OCI-LY1 (cell line): Measurements from ENCODE around the gene BMP7.
"Not testable (repeated sequence)": the region's sequence is repeated elsewhere in the genome, so short reads cannot be mapped to it uniquely, and the experiment has no call there.

Source experiments
- H2AFZ ChIP-seq: fragments of 200-600 bp; sonication (generic), shearing (Covaris generic); 2 replicates; pipeline ENCODE4 v1.6.0; 2014; ENCODE audit warnings: antibody characterized with exemption, mild to moderate bottlenecking, low read length
- H3F3A ChIP-seq: fragments of 200-600 bp; sonication (generic), shearing (Covaris generic); 2 replicates; pipeline ENCODE4 v1.6.0; 2014; ENCODE audit warnings: mild to moderate bottlenecking, antibody characterized with exemption, low read length, moderate library complexity; ENCODE audit not compliant: insufficient read depth
- H3K27ac ChIP-seq: fragments of 200-600 bp; sonication (generic); 2 replicates; pipeline ENCODE4 v1.5.1; 2014; ENCODE audit warnings: low read length, mixed run types, mild to moderate bottlenecking, low read depth; ENCODE audit not compliant: poor library complexity, severe bottlenecking
- H3K27me3 ChIP-seq: fragments of 200-600 bp; sonication (generic); 2 replicates; pipeline ENCODE4 v1.6.0; 2014; ENCODE audit warnings: antibody characterized with exemption, mild to moderate bottlenecking, low read length, moderate library complexity; ENCODE audit not compliant: insufficient read depth
- H3K36me3 ChIP-seq: fragments of 200-600 bp; sonication (generic); 2 replicates; pipeline ENCODE4 v1.6.1; 2014; ENCODE audit warnings: mild to moderate bottlenecking, antibody characterized with exemption, low read length, moderate library complexity, mixed read lengths; ENCODE audit not compliant: insufficient read depth
- H3K4me1 ChIP-seq: fragments of 200-600 bp; sonication (generic); 2 replicates; pipeline ENCODE4 v1.5.1; 2014; ENCODE audit warnings: mild to moderate bottlenecking, low read length, moderate library complexity; ENCODE audit not compliant: insufficient read depth, severe bottlenecking
- H3K4me2 ChIP-seq: fragments of 200-600 bp; sonication (generic), shearing (Covaris generic); 2 replicates; pipeline ENCODE4 v1.6.1; 2014; ENCODE audit warnings: low read length
- H3K4me3 ChIP-seq: fragments of 200-600 bp; sonication (generic); 2 replicates; pipeline ENCODE4 v1.5.1; 2014; ENCODE audit warnings: low read length, low read depth, mild to moderate bottlenecking, mixed read lengths; ENCODE audit not compliant: poor library complexity, severe bottlenecking
- H3K79me2 ChIP-seq: fragments of 200-600 bp; shearing (Covaris generic); 2 replicates; pipeline ENCODE4 v1.6.1; 2016; ENCODE audit warnings: mixed run types, low read length, mixed read lengths; ENCODE audit not compliant: insufficient read depth
- H3K9ac ChIP-seq: fragments of 200-600 bp; sonication (generic), shearing (Covaris generic); 2 replicates; pipeline ENCODE4 v1.6.1; 2014; ENCODE audit warnings: mild to moderate bottlenecking, low read length, mixed read lengths
- H3K9me2 ChIP-seq: fragments of 200-600 bp; sonication (generic), shearing (Covaris generic); 2 replicates; pipeline ENCODE4 v1.6.1; 2014; ENCODE audit warnings: low read depth, mild to moderate bottlenecking, low read length, mixed read lengths
- H3K9me3 ChIP-seq: fragments of 200-600 bp; shearing (Covaris generic); 2 replicates; pipeline ENCODE4 v1.6.1; 2014; ENCODE audit warnings: low read length, mixed read lengths
- H4K20me1 ChIP-seq: fragments of 200-600 bp; sonication (generic), shearing (Covaris generic); 2 replicates; pipeline ENCODE4 v1.6.0; 2016; ENCODE audit warnings: mild to moderate bottlenecking, low read length; ENCODE audit not compliant: insufficient read depth
- EZH2 ChIP-seq: fragments of 200-600 bp; sonication (generic), shearing (Covaris generic); IDR thresholded peaks from 2 replicates; pipeline ENCODE4 v1.8.0; 2017; ENCODE audit warnings: borderline replicate concordance, mixed run types, mild to moderate bottlenecking, antibody characterized with exemption, low read length, moderate library complexity, mixed read lengths
- TF ChIP-seq, protein P1 (sequence below): fragments of 200-600 bp; sonication (generic), shearing (Covaris generic); IDR thresholded peaks from 2 replicates; pipeline ENCODE4 v1.5.1; 2017; ENCODE audit warnings: mild to moderate bottlenecking, antibody characterized with exemption, low read length, moderate library complexity, mixed read lengths

The BMP7 gene

DNA sequence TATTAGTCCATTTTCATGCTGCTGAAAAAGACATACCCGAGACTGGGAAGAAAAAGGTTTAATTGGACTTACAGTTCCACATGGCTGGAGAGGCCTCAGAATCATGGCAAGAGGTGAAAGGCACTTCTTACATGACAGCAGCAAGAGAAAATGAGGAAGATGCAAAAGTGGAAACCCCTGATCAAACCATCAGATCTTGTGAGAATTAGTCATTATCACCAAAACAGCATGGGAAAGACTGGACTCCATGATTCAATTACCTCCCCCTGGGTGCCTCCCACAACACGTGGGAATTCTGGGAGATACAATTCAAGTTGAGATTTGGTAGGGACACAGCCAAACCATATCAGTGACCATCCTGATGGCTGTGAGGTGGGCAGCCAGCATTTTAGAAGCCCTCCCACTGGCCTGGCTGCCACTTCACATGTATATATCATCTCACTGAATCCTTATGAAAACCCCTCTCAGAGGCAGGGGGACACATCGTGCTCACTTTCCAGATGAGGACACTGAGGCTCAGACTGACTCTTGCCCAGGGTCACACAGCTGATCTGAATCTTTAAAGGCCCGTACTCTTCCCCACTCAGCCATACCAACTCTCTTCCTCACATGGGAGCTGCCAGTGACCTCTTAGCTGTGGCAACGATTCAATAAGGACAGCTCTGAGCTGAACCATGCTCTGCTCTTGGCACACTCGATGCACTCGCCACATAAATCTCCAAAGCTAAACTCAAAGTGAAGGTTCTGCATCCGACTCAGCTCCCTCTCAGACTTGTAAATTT is 25.7 kb downstream of the BMP7 start:
- Histone ChIP-seq H3K9me3 (peaks cover 5% of the 10 kb centered on the region; the same call in 1 of the 2 replicates), H3K36me3 (peaks cover 97% of the 10 kb centered on the region), H3K4me3 (no peak overlapping the region), H3K9me2 (no peaks in the 10 kb centered on the region), H3K27me3 (no peaks in the 10 kb centered on the region), H3K27ac (peak overlapping the region; percentile 32), H3K9ac (no peak overlapping the region), H3F3A (no peaks in the 10 kb centered on the region), H2AFZ (no peak overlapping the region), H4K20me1 (peaks cover 3% of the 10 kb centered on the region; the same call in 1 of the 2 replicates), H3K4me2 (no peak overlapping the region), H3K4me1 (peaks cover 58% of the 10 kb centered on the region), H3K79me2 (peaks cover 100% of the 10 kb centered on the region)
- TF ChIP-seq EZH2: no peak
- TF ChIP-seq, protein P1, sequence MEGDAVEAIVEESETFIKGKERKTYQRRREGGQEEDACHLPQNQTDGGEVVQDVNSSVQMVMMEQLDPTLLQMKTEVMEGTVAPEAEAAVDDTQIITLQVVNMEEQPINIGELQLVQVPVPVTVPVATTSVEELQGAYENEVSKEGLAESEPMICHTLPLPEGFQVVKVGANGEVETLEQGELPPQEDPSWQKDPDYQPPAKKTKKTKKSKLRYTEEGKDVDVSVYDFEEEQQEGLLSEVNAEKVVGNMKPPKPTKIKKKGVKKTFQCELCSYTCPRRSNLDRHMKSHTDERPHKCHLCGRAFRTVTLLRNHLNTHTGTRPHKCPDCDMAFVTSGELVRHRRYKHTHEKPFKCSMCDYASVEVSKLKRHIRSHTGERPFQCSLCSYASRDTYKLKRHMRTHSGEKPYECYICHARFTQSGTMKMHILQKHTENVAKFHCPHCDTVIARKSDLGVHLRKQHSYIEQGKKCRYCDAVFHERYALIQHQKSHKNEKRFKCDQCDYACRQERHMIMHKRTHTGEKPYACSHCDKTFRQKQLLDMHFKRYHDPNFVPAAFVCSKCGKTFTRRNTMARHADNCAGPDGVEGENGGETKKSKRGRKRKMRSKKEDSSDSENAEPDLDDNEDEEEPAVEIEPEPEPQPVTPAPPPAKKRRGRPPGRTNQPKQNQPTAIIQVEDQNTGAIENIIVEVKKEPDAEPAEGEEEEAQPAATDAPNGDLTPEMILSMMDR: no peak

DNA sequence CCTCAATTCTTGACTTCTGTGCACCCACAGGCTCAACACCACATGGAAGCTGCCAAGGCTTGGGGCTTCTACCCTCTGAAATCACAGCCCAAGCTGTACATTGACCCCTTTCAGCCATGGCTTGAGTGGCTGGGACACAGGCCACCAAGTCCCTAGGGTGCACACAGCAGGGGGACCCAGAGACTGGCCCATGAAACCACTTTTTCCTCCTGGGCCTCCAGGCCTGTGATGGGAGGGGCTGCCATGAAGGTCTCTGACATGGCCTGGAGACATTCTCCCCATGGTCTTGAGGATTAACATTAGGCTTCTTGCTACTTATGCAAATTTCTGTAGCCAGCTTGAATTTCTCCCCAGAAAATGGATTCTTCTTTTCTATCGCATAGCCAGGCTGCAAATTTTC is 26.7 kb downstream of the BMP7 start:
- not testable (repeated sequence) for H4K20me1 ChIP-seq, H3K4me2 ChIP-seq, H3K27me3 ChIP-seq, H3K27ac ChIP-seq, H2AFZ ChIP-seq, H3K9ac ChIP-seq, H3K4me3 ChIP-seq, H3F3A ChIP-seq, H3K9me2 ChIP-seq, H3K9me3 ChIP-seq
- Histone ChIP-seq H3K79me2 (peaks cover 100% of the 10 kb centered on the region), H3K36me3 (peaks cover 100% of the 10 kb centered on the region), H3K4me1 (peaks cover 58% of the 10 kb centered on the region)

DNA sequence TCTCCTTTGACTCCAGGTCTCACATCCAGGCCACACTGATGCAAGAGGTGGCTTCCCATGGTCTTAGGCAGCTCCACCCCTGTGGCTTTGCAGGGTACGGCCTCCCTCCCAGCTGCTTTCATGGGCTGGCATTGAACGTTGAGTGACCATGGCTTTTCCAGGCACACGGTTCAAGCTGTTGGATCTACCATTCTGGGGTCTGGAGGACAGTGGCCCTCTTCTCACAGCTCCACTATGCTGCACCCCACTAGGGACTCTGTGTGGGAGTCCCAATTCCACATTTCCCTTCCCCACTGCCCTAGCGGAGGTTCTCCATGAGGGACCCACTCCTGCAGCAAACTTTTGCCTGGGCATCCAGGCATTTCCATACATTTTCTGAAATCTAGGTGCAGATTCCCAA is 27.1 kb downstream of the BMP7 start:
- Histone ChIP-seq H3K4me1 (peaks cover 58% of the 10 kb centered on the region), H3K36me3 (peaks cover 100% of the 10 kb centered on the region), H3K79me2 (peaks cover 100% of the 10 kb centered on the region)
- not testable (repeated sequence) for H3F3A ChIP-seq, H4K20me1 ChIP-seq, H3K4me3 ChIP-seq, H3K27ac ChIP-seq, H2AFZ ChIP-seq, H3K9me2 ChIP-seq, H3K9me3 ChIP-seq, H3K4me2 ChIP-seq, H3K9ac ChIP-seq, H3K27me3 ChIP-seq

DNA sequence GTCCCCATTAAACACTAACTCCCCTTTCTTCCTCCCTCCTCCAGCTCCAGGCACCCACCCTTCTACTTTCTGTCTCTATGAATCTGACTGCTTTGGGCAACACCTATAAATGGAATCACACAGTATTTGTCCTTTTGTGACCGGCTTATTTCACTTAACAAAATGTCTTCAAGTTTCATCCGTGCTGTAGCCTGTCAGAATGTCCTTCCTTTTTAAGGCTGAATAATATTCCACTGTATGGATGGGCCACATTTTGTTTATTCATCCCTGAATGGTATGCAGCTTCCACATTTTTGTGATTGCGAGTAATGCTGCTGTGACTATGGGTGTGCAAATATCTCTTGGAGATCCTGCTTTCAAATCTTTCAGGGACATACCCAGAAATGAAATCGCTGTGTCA is 28.4 kb downstream of the BMP7 start:
- H3F3A ChIP-seq: no peaks in the 10 kb centered on the region
- no peak overlapping the region for H3K4me2 ChIP-seq
- H4K20me1 ChIP-seq: peaks cover 5% of the 10 kb centered on the region; the same call in 1 of the 2 replicates
- H3K4me1 ChIP-seq: peaks cover 58% of the 10 kb centered on the region
- no peak overlapping the region for H3K4me3 ChIP-seq
- H3K9me2 ChIP-seq: no peaks in the 10 kb centered on the region
- no peak overlapping the region for H3K9ac ChIP-seq
- no peaks in the 10 kb centered on the region for H3K27me3 ChIP-seq
- TF ChIP-seq, protein P1: no peak
- TF ChIP-seq EZH2: no peak
- peaks cover 100% of the 10 kb centered on the region for H3K36me3 ChIP-seq
- H3K79me2 ChIP-seq: peaks cover 100% of the 10 kb centered on the region
- H2AFZ ChIP-seq: no peak overlapping the region
- H3K27ac ChIP-seq: no peak overlapping the region
- peaks cover 5% of the 10 kb centered on the region; the same call in 1 of the 2 replicates for H3K9me3 ChIP-seq
